Karpas-422 (cell line): ENCODE data around the gene SPTBN4. TPM values are rescaled to one million over a fixed set of nuclear protein-coding genes. Genes with fewer than 3 reads are reported as not detected.
A peak's percentile ranks its signal among the peaks of the same experiment; 100 is the strongest.

Source experiments
- DNase-seq: peaks from one replicate; pipeline ENCODE4 v3.0.0-alpha.2; 2015
- H2AFZ ChIP-seq: fragments of 200-600 bp; sonication (generic); 2 replicates; pipeline ENCODE4 v1.6.1; 2014; ENCODE audit warnings: antibody characterized with exemption, low read length, mixed read lengths
- H3K27ac ChIP-seq: fragments of 200-600 bp; sonication (generic); 2 replicates; pipeline ENCODE4 v1.5.1; 2014; ENCODE audit warnings: mild to moderate bottlenecking, low read length, moderate library complexity
- H3K27me3 ChIP-seq: fragments of 200-600 bp; sonication (generic); 2 replicates; pipeline ENCODE4 v1.6.1; 2014; ENCODE audit warnings: low read length, mixed read lengths
- H3K36me3 ChIP-seq: fragments of 200-600 bp; sonication (generic); 2 replicates; pipeline ENCODE4 v1.6.1; 2014; ENCODE audit warnings: low read length, mixed read lengths; ENCODE audit not compliant: insufficient read depth
- H3K4me1 ChIP-seq: fragments of 200-600 bp; sonication (generic); 2 replicates; pipeline ENCODE4 v1.6.1; 2014; ENCODE audit warnings: mild to moderate bottlenecking, low read length, mixed read lengths
- H3K4me2 ChIP-seq: fragments of 200-600 bp; sonication (generic); 2 replicates; pipeline ENCODE4 v1.6.1; 2014; ENCODE audit warnings: low read length, low read depth, mild to moderate bottlenecking; ENCODE audit not compliant: poor library complexity, severe bottlenecking
- H3K4me3 ChIP-seq: fragments of 200-600 bp; sonication (generic); 2 replicates; pipeline ENCODE4 v1.5.1; 2014; ENCODE audit warnings: mild to moderate bottlenecking, antibody characterized with exemption, low read length, mixed read lengths
- H3K79me2 ChIP-seq: fragments of 200-600 bp; sonication (generic); 2 replicates; pipeline ENCODE4 v1.6.1; 2014; ENCODE audit warnings: mild to moderate bottlenecking, low read length, mixed read lengths
- H3K9ac ChIP-seq: fragments of 200-600 bp; sonication (generic); 2 replicates; pipeline ENCODE4 v1.6.0; 2014; ENCODE audit warnings: low read length
- H3K9me2 ChIP-seq: fragments of 200-600 bp; sonication (generic), shearing (Covaris generic); replicated peaks from 2 replicates; pipeline ENCODE4 v1.6.0; 2014; ENCODE audit warnings: mild to moderate bottlenecking, low read length, moderate library complexity; ENCODE audit not compliant: insufficient read depth
- H3K9me3 ChIP-seq: fragments of 300-700, 200-600 bp; sonication (generic); 2 replicates; pipeline ENCODE4 v1.6.1; 2014; ENCODE audit warnings: low read length, mixed read lengths
- H4K20me1 ChIP-seq: fragments of 200-600 bp; sonication (generic); 2 replicates; pipeline ENCODE4 v1.6.1; 2014; ENCODE audit warnings: mild to moderate bottlenecking, antibody characterized with exemption, low read length, low read depth; ENCODE audit not compliant: insufficient read depth
- total RNA-seq: library from RNA; depleted of rRNA; stranded (reverse); fragments of >200 nt; shearing (Covaris generic); gene quantifications from 2 replicates; pipeline ENCODE4 v1.2.3, GENCODE V29; 2014; ENCODE audit warnings: low replicate concordance

The SPTBN4 gene
- total RNA-seq, 1 experiment from 2014 or later: 1.0 TPM

- H3K4me3 ChIP-seq: peak within 1 kb of the TSS; percentile 97
- no peaks in the 10 kb centered on the region for H3K27me3 ChIP-seq
- peak within 1 kb of the TSS; percentile 87 for H3K4me2 ChIP-seq
- H3K9me2 ChIP-seq: no peaks in the 10 kb centered on the region
- 0 out of 2 replicates have a peak, but pooled peaks cover 5% of the 10 kb centered on the region for H4K20me1 ChIP-seq
- peaks cover 19% of the 10 kb centered on the region for H3K79me2 ChIP-seq
- H3K9me3 ChIP-seq: no peaks in the 10 kb centered on the region
- peak within 1 kb of the TSS; percentile 48; the same call in 1 of the 2 replicates for H2AFZ ChIP-seq
- peaks cover 20% of the 10 kb centered on the region for H3K4me1 ChIP-seq
- peak; percentile 98 for DNase-seq
- H3K9ac ChIP-seq: peak within 1 kb of the TSS; percentile 89
- H3K27ac ChIP-seq: peak within 1 kb of the TSS; percentile 43; the same call in 1 of the 2 replicates
- peaks cover 16% of the 10 kb centered on the region for H3K36me3 ChIP-seq
These were observed 110.0 kb downstream of the SPTBN4 start, which contains the start of gene SHKBP1 for GRCh38 chr19:40576585-40577451. SHKBP1 (plus strand) TSS chr19:40576873; CDS start chr19:40576900, 27 bp downstream.

DNA sequence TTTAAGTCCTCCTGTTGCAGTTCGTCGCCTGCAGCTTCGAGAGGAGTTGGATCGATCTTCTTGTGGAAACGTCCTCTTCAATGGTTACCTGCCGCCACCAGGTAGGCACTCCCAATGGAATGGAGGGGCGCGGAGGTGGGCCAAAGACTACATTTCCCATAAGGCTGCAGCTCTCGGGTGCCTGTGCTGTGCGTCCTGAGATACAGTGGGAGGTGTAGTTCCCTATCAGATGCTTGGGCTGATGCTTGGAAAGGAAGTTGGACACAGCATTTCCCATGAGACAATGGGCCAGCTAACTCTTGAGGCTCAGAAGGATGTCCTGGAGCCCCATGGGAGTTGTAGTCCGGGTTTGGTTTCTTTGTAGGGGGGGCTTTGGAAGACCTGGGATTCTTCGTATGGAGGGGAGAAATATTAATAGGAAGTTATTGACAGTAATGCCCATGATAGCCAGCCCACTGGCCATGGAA lies 111.7 kb downstream of the SPTBN4 start:
- Histone ChIP-seq H2AFZ (no peak overlapping the region), H3K4me3 (no peak overlapping the region; the same call in 1 of the 2 replicates), H3K79me2 (peaks cover 19% of the 10 kb centered on the region), H3K27me3 (no peaks in the 10 kb centered on the region), H3K36me3 (peaks cover 18% of the 10 kb centered on the region), H3K27ac (no peak overlapping the region), H3K9me3 (no peaks in the 10 kb centered on the region), H4K20me1 (0 out of 2 replicates have a peak, but pooled peaks cover 5% of the 10 kb centered on the region), H3K9ac (no peak overlapping the region), H3K4me2 (peak overlapping the region; percentile 87), H3K9me2 (no peaks in the 10 kb centered on the region), H3K4me1 (peaks cover 20% of the 10 kb centered on the region)
- DNase-seq: no peak

DNA sequence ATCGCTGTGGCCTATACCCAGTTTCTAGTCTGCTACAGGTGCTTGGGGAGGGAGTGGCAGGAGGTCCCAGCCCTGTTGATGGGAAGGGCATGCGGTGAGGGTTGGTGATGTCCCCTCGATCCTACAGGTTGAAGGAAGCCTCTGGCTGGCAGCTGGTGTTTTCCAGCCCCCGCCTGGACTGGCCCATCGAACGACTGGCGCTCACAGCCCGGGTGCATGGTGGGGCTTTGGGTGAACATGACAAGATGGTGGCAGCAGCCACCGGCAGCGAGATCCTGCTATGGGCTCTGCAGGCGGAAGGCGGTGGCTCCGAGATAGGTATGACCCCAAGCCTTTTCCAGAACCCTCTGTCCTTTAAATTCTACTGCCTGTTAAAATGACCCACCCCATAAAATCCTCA lies 113.8 kb downstream of the SPTBN4 start:
- peaks cover 19% of the 10 kb centered on the region for H3K79me2 ChIP-seq
- no peaks in the 10 kb centered on the region for H3K9me2 ChIP-seq
- H3K27ac ChIP-seq: no peak overlapping the region
- H2AFZ ChIP-seq: no peak overlapping the region
- H3K27me3 ChIP-seq: no peaks in the 10 kb centered on the region
- peaks cover 21% of the 10 kb centered on the region for H3K36me3 ChIP-seq
- peaks cover 20% of the 10 kb centered on the region for H3K4me1 ChIP-seq
- no peak for DNase-seq
- H3K9ac ChIP-seq: no peak overlapping the region
- H3K9me3 ChIP-seq: no peaks in the 10 kb centered on the region
- no peak overlapping the region for H3K4me2 ChIP-seq
- no peak overlapping the region for H3K4me3 ChIP-seq
- H4K20me1 ChIP-seq: 0 out of 2 replicates have a peak, but pooled peaks cover 5% of the 10 kb centered on the region

- H3K27me3 ChIP-seq: no peaks in the 10 kb centered on the region
- H2AFZ ChIP-seq: no peak overlapping the region
- H3K4me3 ChIP-seq: no peak overlapping the region
- H3K4me1 ChIP-seq: peaks cover 15% of the 10 kb centered on the region
- peaks cover 19% of the 10 kb centered on the region for H3K79me2 ChIP-seq
- H3K36me3 ChIP-seq: peaks cover 21% of the 10 kb centered on the region
- no peaks in the 10 kb centered on the region for H3K9me3 ChIP-seq
- no peak for DNase-seq
- no peaks in the 10 kb centered on the region for H3K9me2 ChIP-seq
- H3K9ac ChIP-seq: no peak overlapping the region
- H3K27ac ChIP-seq: no peak overlapping the region
- no peak overlapping the region for H3K4me2 ChIP-seq
- 0 out of 2 replicates have a peak, but pooled peaks cover 5% of the 10 kb centered on the region for H4K20me1 ChIP-seq
These were observed 114.7 kb downstream of the SPTBN4 start for GRCh38 chr19:40581531-40581930.

- H3K9ac ChIP-seq: no peak overlapping the region
- H2AFZ ChIP-seq: no peak overlapping the region
- no peaks in the 10 kb centered on the region for H3K9me2 ChIP-seq
- no peak overlapping the region for H3K27ac ChIP-seq
- H3K27me3 ChIP-seq: no peaks in the 10 kb centered on the region
- H3K4me1 ChIP-seq: peaks cover 13% of the 10 kb centered on the region
- H3K4me3 ChIP-seq: no peak overlapping the region
- peaks cover 26% of the 10 kb centered on the region for H3K36me3 ChIP-seq
- H4K20me1 ChIP-seq: 0 out of 2 replicates have a peak, but pooled peaks cover 5% of the 10 kb centered on the region
- H3K79me2 ChIP-seq: peaks cover 12% of the 10 kb centered on the region
- H3K4me2 ChIP-seq: no peak overlapping the region
- no peak for DNase-seq
- H3K9me3 ChIP-seq: no peaks in the 10 kb centered on the region
These were observed 115.7 kb downstream of the SPTBN4 start for GRCh38 chr19:40582467-40582866.

- Histone ChIP-seq H3K4me2 (no peak overlapping the region), H3K9ac (no peak overlapping the region)
These were observed 116.5 kb downstream of the SPTBN4 start for GRCh38 chr19:40583283-40583682.

DNA sequence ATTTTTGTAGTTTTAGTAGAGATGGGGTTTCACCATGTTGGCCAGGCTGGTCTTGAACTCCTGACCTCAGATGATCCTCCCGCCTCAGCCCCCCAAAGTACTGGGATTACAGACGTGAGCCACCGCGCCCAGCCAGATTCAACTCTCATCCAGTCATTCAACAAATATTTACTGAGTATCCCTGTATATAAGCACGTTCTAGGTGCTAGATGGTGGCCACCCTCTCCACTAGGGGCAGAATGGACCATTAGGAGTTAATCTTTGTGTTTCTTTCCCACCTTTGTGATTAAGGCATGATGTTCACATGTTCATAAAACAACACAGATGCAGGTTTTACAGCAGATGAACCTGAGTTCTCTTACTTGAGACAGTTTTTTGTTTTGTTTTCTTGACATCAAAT lies 117.2 kb downstream of the SPTBN4 start:
- Histone ChIP-seq H3K9me3 (no peaks in the 10 kb centered on the region), H3K79me2 (no peaks in the 10 kb centered on the region), H3K9me2 (no peaks in the 10 kb centered on the region), H3K4me1 (no peaks in the 10 kb centered on the region), H4K20me1 (no peaks in the 10 kb centered on the region), H3K9ac (no peak overlapping the region), H3K36me3 (peaks cover 20% of the 10 kb centered on the region), H3K27me3 (no peaks in the 10 kb centered on the region), H2AFZ (no peak overlapping the region), H3K4me2 (no peak overlapping the region), H3K4me3 (no peak overlapping the region), H3K27ac (no peak overlapping the region)
- no peak for DNase-seq

More at GRCh38 chr19:40583283-40583682, 116.5 kb downstream of the SPTBN4 start:
- Histone ChIP-seq H3K4me1 (peaks cover 5% of the 10 kb centered on the region), H3K4me3 (no peak overlapping the region), H3K9me3 (no peaks in the 10 kb centered on the region), H3K79me2 (peaks cover 4% of the 10 kb centered on the region), H3K9me2 (no peaks in the 10 kb centered on the region), H3K27ac (no peak overlapping the region), H4K20me1 (0 out of 2 replicates have a peak, but pooled peaks cover under 1% of the 10 kb centered on the region), H2AFZ (no peak overlapping the region), H3K36me3 (peaks cover 21% of the 10 kb centered on the region), H3K27me3 (no peaks in the 10 kb centered on the region)
- DNase-seq: no peak

GRCh38 chr19:40585241-40585981 lies 118.6 kb downstream of the SPTBN4 start:
- H3K36me3 ChIP-seq: peaks cover 14% of the 10 kb centered on the region

More at GRCh38 chr19:40585241-40585981, 118.6 kb downstream of the SPTBN4 start:
- Histone ChIP-seq H3K27ac (no peak overlapping the region), H4K20me1 (no peaks in the 10 kb centered on the region), H3K79me2 (no peaks in the 10 kb centered on the region), H3K9ac (no peak overlapping the region), H3K9me2 (no peaks in the 10 kb centered on the region), H3K27me3 (no peaks in the 10 kb centered on the region), H3K4me1 (no peaks in the 10 kb centered on the region), H2AFZ (no peak overlapping the region), H3K9me3 (no peaks in the 10 kb centered on the region), H3K4me3 (no peak overlapping the region), H3K4me2 (no peak overlapping the region)
- DNase-seq: no peak
